GM23248 (cell line): ENCODE results near the gene ZNF773. TPM values are rescaled to one million over a fixed set of nuclear protein-coding genes. Genes with fewer than 3 reads are reported as not detected.

Source experiments
- DNase-seq: peaks from one replicate; pipeline ENCODE4 v3.0.0-alpha.2; 2015
- H2AFZ ChIP-seq: fragments of 200-600 bp; sonication (generic); 2 replicates; pipeline ENCODE4 v1.6.1; 2016; ENCODE audit warnings: antibody characterized with exemption
- H3F3A ChIP-seq: fragments of 200-600 bp; sonication (generic); 2 replicates; pipeline ENCODE4 v1.6.1; 2016; ENCODE audit warnings: mild to moderate bottlenecking, antibody characterized with exemption, mixed run types; ENCODE audit not compliant: insufficient read depth
- H3K27ac ChIP-seq: fragments of 200-600 bp; sonication (generic); 2 replicates; pipeline ENCODE4 v1.5.1; 2016; ENCODE audit warnings: mild to moderate bottlenecking
- H3K27me3 ChIP-seq: fragments of 200-600 bp; sonication (generic); replicated peaks from 2 replicates; pipeline ENCODE4 v1.6.1; 2016; ENCODE audit warnings: mild to moderate bottlenecking; ENCODE audit not compliant: insufficient read depth
- H3K36me3 ChIP-seq: fragments of 200-600 bp; sonication (generic); 2 replicates; pipeline ENCODE4 v1.6.1; 2016; ENCODE audit warnings: low read depth, mild to moderate bottlenecking
- H3K4me1 ChIP-seq: fragments of 200-600 bp; sonication (generic); 2 replicates; pipeline ENCODE4 v1.6.1; 2016; ENCODE audit warnings: mild to moderate bottlenecking; ENCODE audit not compliant: insufficient read depth
- H3K4me2 ChIP-seq: fragments of 200-600 bp; sonication (generic); one replicate; pipeline ENCODE4 v1.6.1; 2016; ENCODE audit warnings: mild to moderate bottlenecking; ENCODE audit not compliant: unreplicated experiment
- H3K4me3 ChIP-seq: fragments of 200-600 bp; sonication (generic); 2 replicates; pipeline ENCODE4 v1.5.1; 2016; ENCODE audit warnings: mild to moderate bottlenecking
- H3K79me2 ChIP-seq: fragments of 200-600 bp; sonication (generic); 2 replicates; pipeline ENCODE4 v1.6.1; 2016; ENCODE audit warnings: mild to moderate bottlenecking; ENCODE audit not compliant: insufficient read depth
- H3K9ac ChIP-seq: fragments of 200-600 bp; sonication (generic); 2 replicates; pipeline ENCODE4 v1.6.1; 2016; ENCODE audit warnings: mild to moderate bottlenecking
- H3K9me2 ChIP-seq: fragments of 200-600 bp; sonication (generic); 2 replicates; pipeline ENCODE4 v1.6.1; 2016; ENCODE audit warnings: mixed run types, mild to moderate bottlenecking, moderate library complexity; ENCODE audit not compliant: insufficient read depth
- H3K9me3 ChIP-seq: fragments of 200-600 bp; sonication (generic); one replicate; pipeline ENCODE4 v1.6.1; 2017; ENCODE audit warnings: low read depth
- H4K20me1 ChIP-seq: fragments of 200-600 bp; sonication (generic); 2 replicates; pipeline ENCODE4 v1.6.0; 2016; ENCODE audit not compliant: insufficient read depth
- EZH2 ChIP-seq: fragments of 200-600 bp; sonication (generic); IDR thresholded peaks from 2 replicates; pipeline ENCODE4 v1.6.1; 2018; ENCODE audit warnings: antibody characterized with exemption, mild to moderate bottlenecking; ENCODE audit not compliant: insufficient read depth, poor library complexity, severe bottlenecking
- EZH2phosphoT487 ChIP-seq: fragments of 200-600 bp; sonication (generic); IDR thresholded peaks from 2 replicates; pipeline ENCODE4 v1.6.1; 2018; ENCODE audit warnings: antibody characterized with exemption, moderate library complexity, mild to moderate bottlenecking, low read depth; ENCODE audit not compliant: insufficient read depth
- WGBS, 2 experiments: methylation state at CpG; one replicate each; pipeline ENCODE4 v1.1.6; 2015 to 2017; ENCODE audit warnings: low lambda C conversion rate in 2 of 2, low coverage in 1 of 2; ENCODE audit errors: missing lambda C conversion rate in 2 of 2; 5-methylcytosine and 5-hydroxymethylcytosine counted together
- in situ Hi-C: fragments of 300-500 bp; cut with MboI; formaldehyde crosslinking; loops from 2 replicates; pipeline ENCODE4 v1.15.0; 2020
- polyA plus RNA-seq: library from polyadenylated mRNA; unstranded; fragments of >200 nt; fragmentation: Nextera tagmentation; extraction: Ambion mirVana; gene quantifications from 2 replicates; pipeline ENCODE4 v1.2.1, GENCODE V29; 2016
- total RNA-seq: library from RNA; depleted of rRNA; stranded (reverse); fragments of >200 nt; shearing (Covaris generic); gene quantifications from 2 replicates; pipeline ENCODE4 v1.2.3, GENCODE V29; 2014

ZNF773 gene
- total and polyA plus RNA-seq, 2 experiments from 2014 or later: 18.6 to 33.7 TPM

DNA sequence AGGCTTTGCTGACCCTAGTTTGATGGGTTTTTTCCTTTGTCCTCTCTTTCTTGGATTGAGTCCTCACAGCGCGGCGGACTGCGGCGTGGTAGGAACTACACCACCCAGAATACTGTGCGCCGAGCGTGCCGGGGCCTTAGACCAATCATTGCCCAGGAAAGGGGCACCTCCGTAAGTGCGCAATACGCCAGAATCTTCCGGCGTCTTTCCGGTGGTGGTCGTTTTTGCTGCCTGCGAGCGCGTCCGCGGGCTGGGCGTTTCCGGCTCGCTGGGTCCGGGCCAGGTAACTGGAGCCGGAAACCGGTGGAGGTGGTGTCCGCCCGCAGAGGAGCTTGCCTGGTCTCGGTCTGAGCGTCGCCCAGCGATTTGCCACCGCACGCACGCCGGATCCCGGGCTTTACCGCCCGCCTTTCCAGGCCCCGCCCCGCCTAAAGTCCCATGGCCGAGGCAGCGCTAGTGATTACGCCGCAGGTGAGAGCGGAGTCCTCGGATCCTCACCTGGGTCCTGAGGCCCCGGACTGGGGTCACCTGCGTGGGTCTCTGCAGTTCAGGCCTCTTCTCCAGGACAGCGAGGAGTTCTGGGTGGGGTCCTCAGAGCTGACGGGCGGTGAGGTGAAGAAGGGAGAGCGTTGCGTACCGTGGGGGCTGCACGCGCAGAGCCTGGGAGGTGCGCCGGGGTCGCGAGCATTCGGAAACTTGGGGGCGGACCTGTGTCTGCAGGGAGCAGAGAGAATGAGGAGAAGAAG is 27.6 kb downstream of the ZNF773 start, which contains the start of gene ZNF549:
ZNF549 (plus strand) TSS at position 221 of the 746 bp plus-strand sequence; CDS start at position 439, 218 bp downstream.
- in situ Hi-C loops: no loop called here

DNA sequence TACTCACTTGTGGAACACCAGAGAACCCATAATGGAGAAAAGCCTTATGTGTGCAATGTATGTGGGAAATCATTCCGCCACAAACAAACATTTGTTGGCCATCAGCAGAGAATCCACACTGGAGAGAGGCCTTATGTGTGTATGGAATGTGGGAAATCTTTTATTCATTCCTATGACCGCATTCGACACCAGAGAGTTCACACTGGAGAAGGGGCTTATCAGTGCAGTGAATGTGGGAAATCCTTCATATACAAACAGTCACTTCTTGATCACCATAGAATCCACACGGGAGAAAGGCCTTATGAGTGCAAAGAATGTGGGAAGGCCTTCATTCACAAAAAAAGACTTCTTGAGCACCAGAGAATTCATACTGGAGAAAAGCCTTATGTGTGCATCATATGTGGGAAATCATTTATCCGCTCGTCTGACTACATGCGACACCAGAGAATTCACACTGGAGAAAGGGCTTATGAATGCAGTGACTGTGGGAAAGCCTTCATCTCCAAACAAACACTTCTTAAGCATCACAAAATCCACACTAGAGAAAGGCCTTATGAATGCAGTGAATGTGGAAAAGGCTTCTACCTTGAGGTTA is 38.3 kb downstream of the ZNF773 start:
- Histone ChIP-seq H4K20me1 (no peaks in the 10 kb centered on the region), H3F3A (peaks cover 35% of the 10 kb centered on the region; the same call in 1 of the 2 replicates), H3K9me2 (no peaks in the 10 kb centered on the region), H3K4me1 (no peaks in the 10 kb centered on the region), H2AFZ (no peak overlapping the region), H3K36me3 (peaks cover 66% of the 10 kb centered on the region), H3K27me3 (no peaks in the 10 kb centered on the region), H3K4me3 (no peak overlapping the region), H3K9me3 (peaks cover 14% of the 10 kb centered on the region), H3K27ac (no peak overlapping the region), H3K4me2 (no peak overlapping the region), H3K79me2 (peaks cover 33% of the 10 kb centered on the region), H3K9ac (no peak overlapping the region)
- no peak for DNase-seq
- in situ Hi-C loops: no loop called here
- 99% methylated on average over 7 of the region's 7 CpGs for WGBS, 2 experiments
- TF ChIP-seq EZH2phosphoT487: no peak
- no peak for TF ChIP-seq EZH2

More for the DNA sequence above, 27.6 kb downstream of the ZNF773 start, which contains the start of gene ZNF549:
- H4K20me1 ChIP-seq: no peaks in the 10 kb centered on the region
- peaks cover 6% of the 10 kb centered on the region; the same call in 1 of the 2 replicates for H3K4me1 ChIP-seq
- H3K4me3 ChIP-seq: peak within 1 kb of the TSS; percentile 98
- no peaks in the 10 kb centered on the region for H3K27me3 ChIP-seq
- H3K9me3 ChIP-seq: no peaks in the 10 kb centered on the region
- H3K9ac ChIP-seq: peak within 1 kb of the TSS; percentile 87
- WGBS, 2 experiments: 2 to 5% methylated on average over 63 to 64 of the region's 64 CpGs
- 0 out of 2 replicates have a peak, but pooled peaks cover 17% of the 10 kb centered on the region for H3F3A ChIP-seq
- TF ChIP-seq EZH2phosphoT487 (no peak), EZH2 (no peak)
- H3K9me2 ChIP-seq: no peaks in the 10 kb centered on the region
- H3K4me2 ChIP-seq: peak within 1 kb of the TSS; percentile 97
- H2AFZ ChIP-seq: peak within 1 kb of the TSS; percentile 99
- H3K79me2 ChIP-seq: peaks cover 50% of the 10 kb centered on the region
- no peaks in the 10 kb centered on the region for H3K36me3 ChIP-seq
- peak; percentile 96 for DNase-seq
- peak within 1 kb of the TSS; percentile 48 for H3K27ac ChIP-seq

DNA sequence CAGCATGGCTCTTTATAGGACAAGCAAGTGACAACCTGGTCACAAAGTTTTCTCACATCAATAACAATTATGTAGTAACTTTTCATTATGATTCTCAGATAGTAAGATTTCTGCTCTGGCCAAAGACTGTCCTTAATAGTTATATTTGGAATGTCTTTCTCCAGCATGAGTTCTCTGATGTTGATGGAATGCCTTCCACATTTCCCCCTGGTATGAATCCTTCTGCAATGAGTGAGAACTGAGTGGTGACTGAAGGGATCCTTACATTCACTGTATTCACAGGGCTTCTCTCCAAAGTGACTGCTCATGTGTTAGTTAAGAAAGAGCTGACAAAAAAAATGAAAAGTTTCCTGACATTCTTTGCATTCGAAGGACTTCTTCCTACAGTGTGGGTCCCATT is 46.8 kb downstream of the ZNF773 start:
- Histone ChIP-seq H3K9me3 (peaks cover 3% of the 10 kb centered on the region), H3K4me3 (no peak overlapping the region), H3F3A (peaks cover 13% of the 10 kb centered on the region; the same call in 1 of the 2 replicates), H3K27ac (no peak overlapping the region), H4K20me1 (no peaks in the 10 kb centered on the region), H3K36me3 (peaks cover 100% of the 10 kb centered on the region), H3K27me3 (no peaks in the 10 kb centered on the region), H2AFZ (no peak overlapping the region), H3K9ac (no peak overlapping the region), H3K9me2 (no peaks in the 10 kb centered on the region), H3K4me1 (no peaks in the 10 kb centered on the region), H3K79me2 (peaks cover 72% of the 10 kb centered on the region), H3K4me2 (no peak overlapping the region)
- no peak for DNase-seq
- in situ Hi-C loops: no loop called here
- TF ChIP-seq EZH2 (no peak), EZH2phosphoT487 (no peak)
- WGBS, 2 experiments: 96 to 100% methylated on average over 1 of the region's 1 CpG

DNA sequence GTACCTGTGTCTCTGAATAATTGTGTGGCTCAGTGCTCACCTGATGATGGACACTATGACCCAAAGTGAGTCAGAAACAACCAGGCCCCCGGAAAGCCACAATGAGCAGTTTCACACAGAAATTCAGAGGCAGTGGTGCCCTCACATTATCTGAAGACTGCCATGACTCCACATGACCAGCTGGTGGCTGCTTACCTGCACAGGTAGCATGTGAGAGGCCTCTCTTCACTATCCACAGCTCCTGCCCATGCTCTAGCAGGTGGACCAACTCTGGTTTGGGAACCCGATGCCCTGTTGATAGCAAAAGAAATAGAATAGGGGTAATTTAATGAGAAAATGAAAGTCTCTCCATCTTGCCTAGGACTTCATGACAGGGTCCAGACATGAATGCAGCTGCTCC is 52.7 kb downstream of the ZNF773 start:
- no peak for TF ChIP-seq EZH2phosphoT487
- no peak for TF ChIP-seq EZH2
- Histone ChIP-seq H3K9me3 (no peaks in the 10 kb centered on the region), H3K36me3 (peaks cover 83% of the 10 kb centered on the region), H3K9me2 (no peaks in the 10 kb centered on the region), H4K20me1 (no peaks in the 10 kb centered on the region), H3K4me3 (no peak overlapping the region), H3K79me2 (peaks cover 74% of the 10 kb centered on the region), H3F3A (no peaks in the 10 kb centered on the region), H3K9ac (no peak overlapping the region), H3K27me3 (no peaks in the 10 kb centered on the region), H3K27ac (no peak overlapping the region), H3K4me1 (no peaks in the 10 kb centered on the region), H3K4me2 (no peak overlapping the region), H2AFZ (no peak overlapping the region)
- WGBS, 2 experiments: 98 to 100% methylated on average over 2 of the region's 2 CpGs
- DNase-seq: no peak
- in situ Hi-C loops: no loop called here
